IMR-90 (cell line): ENCODE data around the gene AKT3. TPM values are rescaled to one million over a fixed set of nuclear protein-coding genes. Genes with fewer than 3 reads are reported as not detected.

Experiments
- ATAC-seq: fragments of 200-7000 bp; cut with Tn5 transposase; 2 replicates; pipeline ENCODE4 v1.9.1; 2020; ENCODE audit warnings: low read depth, mild to moderate bottlenecking, moderate library complexity
- BruUV-seq: library from RNA; stranded (reverse); fragments of 400-500 nt; replicated peaks from 2 replicates; lab custom pipeline; 2021; lab: Mats Ljungman, UMichigan
- CTCF ChIA-PET: fragments of 300-600 bp; formaldehyde crosslinking; extraction: SDS; loops from one replicate; lab custom pipeline; 2021; ENCODE audit warnings: antibody characterized with exemption; lab: Yijun Ruan, JAX
- POLR2A ChIA-PET: fragments of 300-600 bp; sonication (Branson Sonifier 250); formaldehyde crosslinking; loops from one replicate; lab custom pipeline; 2022; ENCODE audit warnings: antibody characterized with exemption; ENCODE audit not compliant: unreplicated experiment; lab: Charles Lee
- DNase-seq: peaks from one replicate; pipeline ENCODE4 v3.0.0; 2013
- H2AFZ ChIP-seq: replicated peaks from 2 replicates; pipeline ENCODE3; 2013; ENCODE audit warnings: low read length, mild to moderate bottlenecking; ENCODE audit not compliant: poor library complexity
- H2AK5ac ChIP-seq: 2 replicates; pipeline ENCODE4 v1.6.1; 2013; ENCODE audit warnings: low read depth, low read length, inconsistent platforms
- H2AK9ac ChIP-seq: replicated peaks from 2 replicates; pipeline ENCODE3; 2013; ENCODE audit warnings: mild to moderate bottlenecking, low read depth, low read length, moderate library complexity; ENCODE audit not compliant: poor library complexity
- H2BK120ac ChIP-seq: 2 replicates; pipeline ENCODE4 v1.6.1; 2013; ENCODE audit warnings: low read depth, low read length, inconsistent platforms
- H2BK15ac ChIP-seq: 3 replicates; pipeline ENCODE4 v1.6.1; 2013; ENCODE audit warnings: low read depth, low read length, inconsistent platforms
- H2BK20ac ChIP-seq: 2 replicates; pipeline ENCODE4 v1.6.1; 2013; ENCODE audit warnings: low read depth, mild to moderate bottlenecking, inconsistent platforms, low read length, moderate library complexity
- H2BK5ac ChIP-seq: 2 replicates; pipeline ENCODE4 v1.6.1; 2013; ENCODE audit warnings: mild to moderate bottlenecking, low read depth, low read length, inconsistent platforms; ENCODE audit not compliant: poor library complexity, severe bottlenecking
- H3K14ac ChIP-seq: replicated peaks from 2 replicates; pipeline ENCODE4 v1.6.1; 2013; ENCODE audit warnings: low read depth, low read length, inconsistent platforms
- H3K18ac ChIP-seq: 2 replicates; pipeline ENCODE4 v1.6.1; 2013; ENCODE audit warnings: low read depth, low read length, control low read depth
- H3K23ac ChIP-seq: 2 replicates; pipeline ENCODE4 v1.6.1; 2013; ENCODE audit warnings: low read depth, low read length, inconsistent platforms
- H3K27ac ChIP-seq: 2 replicates; pipeline ENCODE4 v1.5.1; 2013; ENCODE audit warnings: mild to moderate bottlenecking, control low read depth, low read length; ENCODE audit not compliant: insufficient read depth
- H3K27me3 ChIP-seq: 2 replicates; pipeline ENCODE4 v1.6.1; 2013; ENCODE audit warnings: low read length; ENCODE audit not compliant: control insufficient read depth, insufficient read depth
- H3K36me3 ChIP-seq: 2 replicates; pipeline ENCODE4 v1.6.1; 2013; ENCODE audit warnings: low read length, mixed read lengths; ENCODE audit not compliant: control insufficient read depth, insufficient read depth
- H3K4ac ChIP-seq: 2 replicates; pipeline ENCODE4 v1.6.1; 2013; ENCODE audit warnings: low read depth, low read length, inconsistent platforms
- H3K4me1 ChIP-seq: 2 replicates; pipeline ENCODE4 v1.6.1; 2013; ENCODE audit warnings: low read length, mixed read lengths; ENCODE audit not compliant: control insufficient read depth, insufficient read depth
- H3K4me2 ChIP-seq: 2 replicates; pipeline ENCODE4 v1.6.1; 2013; ENCODE audit warnings: low read depth, mild to moderate bottlenecking, control low read depth, low read length, moderate library complexity
- H3K4me3 ChIP-seq: 2 replicates; pipeline ENCODE4 v1.5.1; 2013; ENCODE audit warnings: low read depth, mild to moderate bottlenecking, control low read depth, low read length, moderate library complexity; ENCODE audit not compliant: insufficient read depth
- H3K56ac ChIP-seq: 2 replicates; pipeline ENCODE4 v1.6.1; 2013; ENCODE audit warnings: low read length, inconsistent platforms; ENCODE audit not compliant: insufficient read depth; ENCODE audit errors: extremely low read depth
- H3K79me1 ChIP-seq, 2 experiments: 2 replicates each; pipeline ENCODE4 v1.6.1; 2013; ENCODE audit warnings: low read length in 2 of 2, inconsistent platforms in 1 of 2, low read depth in 1 of 2
- H3K9ac ChIP-seq: 2 replicates; pipeline ENCODE4 v1.6.1; 2013; ENCODE audit warnings: low read depth, low read length, control low read depth
- H3K9me1 ChIP-seq: 2 replicates; pipeline ENCODE4 v1.6.1; 2013; ENCODE audit warnings: low read length, inconsistent platforms; ENCODE audit not compliant: insufficient read depth
- H3K9me3 ChIP-seq: 2 replicates; pipeline ENCODE4 v1.6.1; 2013; ENCODE audit warnings: low read length; ENCODE audit not compliant: control insufficient read depth, insufficient read depth
- H4K20me1 ChIP-seq: 2 replicates; pipeline ENCODE4 v1.6.1; 2013; ENCODE audit warnings: low read length, inconsistent platforms; ENCODE audit not compliant: insufficient read depth
- H4K5ac ChIP-seq: 2 replicates; pipeline ENCODE4 v1.6.1; 2013; ENCODE audit warnings: mild to moderate bottlenecking, low read depth, low read length, control low read depth
- H4K8ac ChIP-seq, 2 experiments: 2 replicates each; pipeline ENCODE4 v1.6.1; 2013; ENCODE audit warnings: low read depth in 2 of 2, low read length in 2 of 2, control low read depth in 1 of 2, inconsistent platforms in 1 of 2
- H4K91ac ChIP-seq: 2 replicates; pipeline ENCODE4 v1.6.1; 2013; ENCODE audit warnings: low read depth, low read length, inconsistent platforms; ENCODE audit not compliant: insufficient read depth
- BHLHE40 ChIP-seq: fragments of 150-350 bp; IDR thresholded peaks from 2 replicates; pipeline ENCODE4 v1.6.1; 2016; ENCODE audit warnings: mild to moderate bottlenecking, low read depth, low read length
- CEBPB ChIP-seq: IDR thresholded peaks from 2 replicates; pipeline ENCODE4 v1.6.1; 2012; ENCODE audit warnings: low read depth, low read length, improper control_type of control experiment
- CHD1 ChIP-seq: IDR thresholded peaks from 2 replicates; pipeline ENCODE4 v1.6.1; 2012; ENCODE audit warnings: low read depth, low read length, improper control_type of control experiment
- ELK1 ChIP-seq: fragments of 150-350 bp; IDR thresholded peaks from 2 replicates; pipeline ENCODE4 v1.6.1; 2016; ENCODE audit warnings: low read depth, mild to moderate bottlenecking, low read length, moderate library complexity, borderline replicate concordance
- FOS ChIP-seq: fragments of 150-350 bp; IDR thresholded peaks from 2 replicates; pipeline ENCODE4 v1.6.1; 2016; ENCODE audit warnings: low read depth, low read length
- MAFK ChIP-seq: IDR thresholded peaks from 2 replicates; pipeline ENCODE4 v1.6.1; 2012; ENCODE audit warnings: low read depth, low read length, improper control_type of control experiment
- MAZ ChIP-seq: IDR thresholded peaks from 2 replicates; pipeline ENCODE4 v1.6.1; 2012; ENCODE audit warnings: low read depth, mild to moderate bottlenecking, low read length, improper control_type of control experiment, moderate library complexity, borderline replicate concordance
- MXI1 ChIP-seq: IDR thresholded peaks from 2 replicates; pipeline ENCODE4 v1.6.1; 2012; ENCODE audit warnings: low read depth, mild to moderate bottlenecking, low read length, moderate library complexity, borderline replicate concordance
- NFE2L2 ChIP-seq: fragments of 150-350 bp; IDR thresholded peaks from 2 replicates; pipeline ENCODE4 v1.6.1; 2016; ENCODE audit warnings: low read depth, mild to moderate bottlenecking, low read length
- POLR2A ChIP-seq: IDR thresholded peaks from 2 replicates; pipeline ENCODE4 v1.6.1; 2012; ENCODE audit warnings: mild to moderate bottlenecking, low read depth, low read length
- RAD21 ChIP-seq: IDR thresholded peaks from 2 replicates; pipeline ENCODE4 v1.6.1; 2012; ENCODE audit warnings: low read length, improper control_type of control experiment
- RCOR1 ChIP-seq: IDR thresholded peaks from 2 replicates; pipeline ENCODE4 v1.6.1; 2012; ENCODE audit warnings: mild to moderate bottlenecking, low read length, improper control_type of control experiment; ENCODE audit not compliant: insufficient replicate concordance
- RFX5 ChIP-seq: IDR thresholded peaks from 2 replicates; pipeline ENCODE4 v1.8.0; 2012; ENCODE audit warnings: low read depth, mild to moderate bottlenecking, low read length, moderate library complexity
- SMC3 ChIP-seq: fragments of 150-350 bp; IDR thresholded peaks from 2 replicates; pipeline ENCODE4 v1.6.1; 2016; ENCODE audit warnings: low read depth, mild to moderate bottlenecking, antibody characterized with exemption, low read length, moderate library complexity
- USF2 ChIP-seq: fragments of 150-350 bp; IDR thresholded peaks from 2 replicates; pipeline ENCODE4 v1.6.1; 2017; ENCODE audit warnings: mild to moderate bottlenecking, antibody characterized with exemption, low read length, low read depth
- WGBS, 2 experiments: methylation state at CpG; one replicate each; pipeline versions ENCODE4 v1.1.5 to v1.1.7; 2013; ENCODE audit warnings: missing lambda C conversion rate in 2 of 2; ENCODE audit not compliant: insufficient read length in 1 of 2; ENCODE audit errors: extremely low coverage in 2 of 2; 5-methylcytosine and 5-hydroxymethylcytosine counted together
- dilution Hi-C: fragments of 300-500 bp; cut with HindIII; formaldehyde crosslinking; loops from one replicate; pipeline ENCODE4 v1.14.3; 2018; ENCODE audit warnings: low sequenced_read_pairs; ENCODE audit not compliant: unreplicated experiment
- in situ Hi-C: fragments of 300-500 bp; cut with MboI; formaldehyde crosslinking; loops from 3 replicates; pipeline ENCODE4 v1.14.3; 2019; ENCODE audit warnings: low sequenced_read_pairs, inconsistent platforms, mixed read lengths
- intact Hi-C: fragments of 100-400 bp; cut with micrococcal nuclease; formaldehyde crosslinking; loops from 2 replicates; pipeline ENCODE4 v1.10.0; 2022
- polyA plus RNA-seq, 3 experiments: library from polyadenylated mRNA; depleted of rRNA; stranded (reverse); fragments of >200 nt; gene quantifications; 2 replicates each; pipeline ENCODE4 v1.2.3, GENCODE V29; 2012; ENCODE audit warnings: low replicate concordance in 1 of 3
- total RNA-seq: library from RNA; depleted of rRNA; stranded (reverse); fragments of >200 nt; gene quantifications from 2 replicates; pipeline ENCODE4 v1.2.3, GENCODE V29; 2012
- TF ChIP-seq, protein P1 (sequence below): conservative IDR thresholded peaks from 2 replicates; pipeline ENCODE4 v1.5.1; 2012; ENCODE audit warnings: mild to moderate bottlenecking, low read depth, low read length, improper control_type of control experiment

AKT3 gene
- total and polyA plus RNA-seq, 2 of the 4 experiments (the other 2 are of a cell fraction), result 15.2 to 19.4 TPM

DNA sequence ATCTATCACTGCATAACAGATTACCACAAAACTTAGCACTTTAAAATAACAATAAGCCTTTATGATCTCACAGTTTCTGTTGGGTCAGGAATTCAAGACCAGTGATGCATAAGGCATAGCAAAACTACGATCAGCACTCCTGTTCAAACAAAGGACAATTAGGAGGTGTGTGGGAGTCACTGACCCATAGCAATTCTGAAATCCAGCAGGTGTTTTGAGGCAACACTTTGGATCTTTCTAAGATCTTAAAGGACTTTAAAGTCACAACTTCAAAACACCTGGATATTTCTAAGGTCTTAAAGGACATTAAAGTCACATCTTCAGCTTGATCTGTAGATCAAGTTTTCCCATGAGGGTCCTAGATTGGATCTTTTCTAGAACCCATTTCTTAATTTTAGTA lies 35.3 kb downstream of the AKT3 start:
- H4K5ac ChIP-seq, result no peak overlapping the region
- DNase-seq, result no peak
- no peak overlapping the region for H2AK9ac ChIP-seq
- H3K18ac ChIP-seq, result no peak overlapping the region
- peaks cover 5% of the 10 kb centered on the region for H3K9me3 ChIP-seq
- no peaks in the 10 kb centered on the region for H3K9me1 ChIP-seq
- H2BK120ac ChIP-seq, result no peak overlapping the region
- H2AK5ac ChIP-seq, result no peak overlapping the region
- no peak overlapping the region for H4K91ac ChIP-seq
- peaks cover 30% of the 10 kb centered on the region in 2 experiments for H3K79me1 ChIP-seq
- no peak overlapping the region for H2BK15ac ChIP-seq
- ChIA-PET CTCF (no interaction called here), POLR2A (no interaction called here)
- TF ChIP-seq FOS, result no peak
- no peak for TF ChIP-seq POLR2A
- no peak for TF ChIP-seq CEBPB
- no peak for TF ChIP-seq MAZ
- TF ChIP-seq BHLHE40, result no peak
- no peak for TF ChIP-seq CHD1
- TF ChIP-seq, protein P1, sequence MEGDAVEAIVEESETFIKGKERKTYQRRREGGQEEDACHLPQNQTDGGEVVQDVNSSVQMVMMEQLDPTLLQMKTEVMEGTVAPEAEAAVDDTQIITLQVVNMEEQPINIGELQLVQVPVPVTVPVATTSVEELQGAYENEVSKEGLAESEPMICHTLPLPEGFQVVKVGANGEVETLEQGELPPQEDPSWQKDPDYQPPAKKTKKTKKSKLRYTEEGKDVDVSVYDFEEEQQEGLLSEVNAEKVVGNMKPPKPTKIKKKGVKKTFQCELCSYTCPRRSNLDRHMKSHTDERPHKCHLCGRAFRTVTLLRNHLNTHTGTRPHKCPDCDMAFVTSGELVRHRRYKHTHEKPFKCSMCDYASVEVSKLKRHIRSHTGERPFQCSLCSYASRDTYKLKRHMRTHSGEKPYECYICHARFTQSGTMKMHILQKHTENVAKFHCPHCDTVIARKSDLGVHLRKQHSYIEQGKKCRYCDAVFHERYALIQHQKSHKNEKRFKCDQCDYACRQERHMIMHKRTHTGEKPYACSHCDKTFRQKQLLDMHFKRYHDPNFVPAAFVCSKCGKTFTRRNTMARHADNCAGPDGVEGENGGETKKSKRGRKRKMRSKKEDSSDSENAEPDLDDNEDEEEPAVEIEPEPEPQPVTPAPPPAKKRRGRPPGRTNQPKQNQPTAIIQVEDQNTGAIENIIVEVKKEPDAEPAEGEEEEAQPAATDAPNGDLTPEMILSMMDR, result no peak
- TF ChIP-seq SMC3, result no peak
- no peak for TF ChIP-seq USF2
- TF ChIP-seq NFE2L2, result no peak
- TF ChIP-seq RCOR1, result no peak
- no peak for TF ChIP-seq RFX5
- no peak for TF ChIP-seq ELK1
- no peak for TF ChIP-seq MAFK
- no peak for TF ChIP-seq RAD21
- TF ChIP-seq MXI1, result no peak
- H3K14ac ChIP-seq, result no peak overlapping the region
- no peak overlapping the region for H3K4me3 ChIP-seq
- H2AFZ ChIP-seq, result no peak overlapping the region
- intact Hi-C loops, result no loop called here
- no peak overlapping the region for H3K9ac ChIP-seq
- no peak overlapping the region for H2BK20ac ChIP-seq
- H3K4me1 ChIP-seq, result no peaks in the 10 kb centered on the region
- H3K4me2 ChIP-seq, result no peak overlapping the region
- H3K4ac ChIP-seq, result no peak overlapping the region
- H3K23ac ChIP-seq, result no peak overlapping the region
- no peaks in the 10 kb centered on the region for H3K27me3 ChIP-seq
- ATAC-seq, result no peak
- H3K36me3 ChIP-seq, result peaks cover 7% of the 10 kb centered on the region; the same call in 1 of the 2 replicates
- WGBS, 2 experiments, result no CpG with 5 or more reads among the region's 1 CpG
- dilution Hi-C loops, result no loop called here
- no peak overlapping the region for H3K27ac ChIP-seq
- no peak overlapping the region for H3K56ac ChIP-seq
- H4K8ac ChIP-seq, result no peak overlapping the region
- H2BK5ac ChIP-seq, result no peak overlapping the region
- in situ Hi-C loops, result no loop called here
- H4K20me1 ChIP-seq, result no peaks in the 10 kb centered on the region
- BruUV-seq, result no TSS peak
